ENCODE data around the gene WDFY3. TPM values are rescaled to one million over a fixed set of nuclear protein-coding genes. Genes with fewer than 3 reads are reported as not detected.

The WDFY3 gene
- total RNA-seq, 1 experiment from 2014 or later, result 39.9 TPM

- intact Hi-C loops (cut with micrococcal nuclease), result no loop called here
- H3K9ac ChIP-seq (ENCODE audit: low read length), result no peak overlapping the region
- H3K4me2 ChIP-seq (ENCODE audit: low read length), result no peak overlapping the region
- ChIA-PET RAD21 (ENCODE audit: low non-redundant PET in 1 of 2, low total read pairs in 2 of 2, uncharacterized antibody in 2 of 2, unreplicated experiment in 2 of 2) (no interaction called here), POLR2A (no interaction called here), CTCF (no interaction called here)
- H2AFZ ChIP-seq (ENCODE audit: low read depth, low read length, poor library complexity, severe bottlenecking), result no peak overlapping the region
- H3K4me1 ChIP-seq (ENCODE audit: control insufficient read depth in 1 of 2, insufficient read depth in 2 of 2, low read length in 2 of 2), result peaks cover 0 to 8% of the 10 kb centered on the region in 2 experiments; a peak in 2 of 4 replicates
- H3K9me3 ChIP-seq (ENCODE audit: control insufficient read depth in 1 of 2, insufficient read depth in 1 of 2, low read depth in 1 of 2, low read length in 2 of 2), result no peaks in the 10 kb centered on the region
- peaks cover 81% of the 10 kb centered on the region for H3K79me2 ChIP-seq (ENCODE audit: insufficient read depth, low read length)
- H4K20me1 ChIP-seq (ENCODE audit: insufficient read depth), result peaks cover 16% of the 10 kb centered on the region
- H3K9me2 ChIP-seq (ENCODE audit: insufficient read depth), result no peaks in the 10 kb centered on the region
- DNase-seq (ENCODE audit: low read depth, low spot score) (no peak), ATAC-seq (no peak)
- no peak overlapping the region for H3K27ac ChIP-seq (ENCODE audit: low read depth, low read length)
- H3K36me3 ChIP-seq (ENCODE audit: control insufficient read depth in 1 of 2, insufficient read depth in 2 of 2, low read length in 2 of 2), result no peaks in the 10 kb centered on the region
- H3K27me3 ChIP-seq (ENCODE audit: insufficient read depth, low read length), result no peaks in the 10 kb centered on the region
- no peak overlapping the region for H3K4me3 ChIP-seq (replicated peaks in 1 of 2; ENCODE audit: low read depth in 1 of 2, low read length in 2 of 2)
- BruUV-seq (replicated peaks), result no TSS peak
- TF ChIP-seq JUND (IDR thresholded peaks at IDR 0.05) (no peak), ZNF274 (IDR thresholded peaks at IDR 0.05; ENCODE audit: low read depth, low read length) (no peak), POLR2A (IDR thresholded peaks at IDR 0.05; ENCODE audit: borderline replicate concordance, extremely low read depth, insufficient read depth, insufficient read length) (no peak), RAD21 (IDR thresholded peaks at IDR 0.05; ENCODE audit: low read depth) (no peak), SIN3A (IDR thresholded peaks at IDR 0.05; ENCODE audit: low read depth) (no peak), CBX3 (IDR thresholded peaks at IDR 0.05; ENCODE audit: low read depth) (no peak), CTCF (IDR thresholded peaks at IDR 0.05 in 2 of 3, conservative IDR thresholded peaks at IDR 0.05 in 1 of 3; ENCODE audit: borderline replicate concordance in 1 of 3, insufficient read depth in 1 of 3, low read depth in 2 of 3, low read length in 2 of 3) (no peak), SRF (IDR thresholded peaks at IDR 0.05; ENCODE audit: low read depth) (no peak), CEBPB (IDR thresholded peaks at IDR 0.05; ENCODE audit: low read depth) (no peak)
Observed at GRCh38 chr4:84954982-84955567, 11.4 kb downstream of the WDFY3 start.

GRCh38 chr4:84952776-84953175 lies 13.7 kb downstream of the WDFY3 start:
- H3K27ac ChIP-seq (ENCODE audit: low read depth, low read length), result no peak overlapping the region
- DNase-seq (ENCODE audit: low read depth, low spot score), result no peak
- POLR2A ChIA-PET, result no interaction called here

More at GRCh38 chr4:84952776-84953175, 13.7 kb downstream of the WDFY3 start:
- intact Hi-C loops (cut with micrococcal nuclease), result no loop called here
- Histone ChIP-seq H3K79me2 (ENCODE audit: insufficient read depth, low read length) (peaks cover 81% of the 10 kb centered on the region), H3K4me2 (ENCODE audit: low read length) (no peak overlapping the region), H3K36me3 (ENCODE audit: control insufficient read depth in 1 of 2, insufficient read depth in 2 of 2, low read length in 2 of 2) (no peaks in the 10 kb centered on the region), H3K4me1 (ENCODE audit: control insufficient read depth in 1 of 2, insufficient read depth in 2 of 2, low read length in 2 of 2) (peaks cover 0 to 8% of the 10 kb centered on the region in 2 experiments; a peak in 2 of 4 replicates), H3K9me2 (ENCODE audit: insufficient read depth) (no peaks in the 10 kb centered on the region), H2AFZ (ENCODE audit: low read depth, low read length, poor library complexity, severe bottlenecking) (no peak overlapping the region), H3K9ac (ENCODE audit: low read length) (no peak overlapping the region), H3K27me3 (ENCODE audit: insufficient read depth, low read length) (no peaks in the 10 kb centered on the region), H3K9me3 (ENCODE audit: control insufficient read depth in 1 of 2, insufficient read depth in 1 of 2, low read depth in 1 of 2, low read length in 2 of 2) (no peaks in the 10 kb centered on the region), H4K20me1 (ENCODE audit: insufficient read depth) (peaks cover 16% of the 10 kb centered on the region), H3K4me3 (replicated peaks in 1 of 2; ENCODE audit: low read depth in 1 of 2, low read length in 2 of 2) (no peak overlapping the region)
- CTCF ChIA-PET, result no interaction called here
- no TSS peak for BruUV-seq (replicated peaks)
- ATAC-seq, result no peak
- RAD21 ChIA-PET (ENCODE audit: low non-redundant PET in 1 of 2, low total read pairs in 2 of 2, uncharacterized antibody in 2 of 2, unreplicated experiment in 2 of 2), result no interaction called here
- TF ChIP-seq RAD21 (IDR thresholded peaks at IDR 0.05; ENCODE audit: low read depth), result no peak
- TF ChIP-seq CTCF (IDR thresholded peaks at IDR 0.05 in 2 of 3, conservative IDR thresholded peaks at IDR 0.05 in 1 of 3; ENCODE audit: borderline replicate concordance in 1 of 3, insufficient read depth in 1 of 3, low read depth in 2 of 3, low read length in 2 of 3), result no peak

Measured in HCT116 (cell line).